ENCODE measurements around the gene LTBP3. TPM values are rescaled to one million over a fixed set of nuclear protein-coding genes. Genes with fewer than 3 reads are reported as not detected.
"Not testable (repeated sequence)": the region's sequence is repeated elsewhere in the genome, so short reads cannot be mapped to it uniquely, and the experiment has no call there.

Gene LTBP3
- total RNA-seq, 1 experiment from 2014 or later, result 4.2 TPM

GRCh38 chr11:65536412-65537295 lies 21.5 kb downstream of the LTBP3 start:
- no peak for DNase-seq (ENCODE audit: low spot score)

DNA sequence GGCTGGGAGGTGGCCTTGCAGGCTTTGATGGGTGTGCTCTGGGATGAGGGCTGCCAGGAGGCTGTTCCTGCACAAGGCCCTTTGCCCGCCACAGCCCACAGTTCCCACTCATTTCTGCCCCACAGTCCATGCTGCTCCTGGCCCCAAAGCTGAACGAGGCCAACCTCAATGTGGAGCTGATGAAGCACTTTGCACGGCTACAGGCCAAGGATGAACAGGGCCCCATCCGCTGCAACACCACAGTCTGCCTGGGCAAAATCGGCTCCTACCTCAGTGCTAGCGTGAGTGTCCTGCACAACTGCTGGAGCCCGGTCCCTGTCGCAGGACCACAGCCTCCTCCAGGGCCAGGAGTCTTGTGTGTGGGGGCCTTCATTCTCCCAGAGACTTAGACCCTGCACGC lies 23.1 kb downstream of the LTBP3 start:
- no peak for DNase-seq (ENCODE audit: low spot score)

GRCh38 chr11:65532388-65533064 lies 25.6 kb downstream of the LTBP3 start:
- no peak for DNase-seq (ENCODE audit: low spot score)

GRCh38 chr11:65530157-65530496 lies 28.0 kb downstream of the LTBP3 start:
- DNase-seq (ENCODE audit: low spot score), result no peak

DNA sequence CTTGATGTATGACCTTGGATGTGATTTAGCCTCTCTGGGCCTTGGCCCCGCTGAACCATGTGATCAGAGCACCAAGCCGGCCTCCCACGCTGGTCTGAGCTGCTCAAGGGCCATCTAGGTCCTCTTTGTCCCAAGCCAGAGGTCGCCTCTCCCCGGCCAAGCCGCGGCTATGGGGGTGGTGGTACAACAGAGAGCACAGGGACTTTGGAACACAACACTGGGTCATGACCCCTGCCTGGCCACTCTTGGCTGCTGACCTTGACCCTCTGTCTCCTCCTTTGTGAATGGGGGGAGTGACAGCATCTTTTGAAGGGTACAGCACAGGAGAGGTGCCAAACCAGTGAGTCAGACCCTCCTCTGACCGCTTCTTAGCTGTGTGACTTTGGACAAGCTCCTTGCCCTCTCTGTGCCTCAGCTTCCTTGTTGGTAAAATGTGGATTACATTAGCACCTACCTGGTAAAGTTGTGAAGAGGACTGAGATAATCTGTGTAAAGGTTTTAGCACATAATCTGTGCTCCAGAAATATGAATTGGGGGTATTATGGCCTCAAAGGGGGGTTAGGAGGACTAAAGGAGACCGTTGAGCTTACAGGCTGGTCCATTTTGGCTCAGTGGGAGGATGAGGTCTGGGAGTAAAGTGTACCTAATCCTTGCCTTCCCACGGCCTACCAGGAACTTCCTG lies 28.5 kb downstream of the LTBP3 start:
- DNase-seq (ENCODE audit: low spot score), result no peak

GRCh38 chr11:65528819-65529350 lies 29.3 kb downstream of the LTBP3 start:
- no peak for DNase-seq (ENCODE audit: low spot score)

GRCh38 chr11:65526744-65527143 lies 31.4 kb downstream of the LTBP3 start:
- DNase-seq (ENCODE audit: low spot score), result no peak

- no peak for DNase-seq (ENCODE audit: low spot score)
Observed at GRCh38 chr11:65525546-65526480, 32.3 kb downstream of the LTBP3 start.

- DNase-seq (ENCODE audit: low spot score), result no peak
Observed at GRCh38 chr11:65524741-65525545, 33.2 kb downstream of the LTBP3 start, which contains the start of gene SCYL1. Gene SCYL1 (plus strand): TSS chr11:65525083. CDS start chr11:65525154, 71 bp downstream.

- no peak for DNase-seq (ENCODE audit: low spot score)
Observed at GRCh38 chr11:65524014-65524740, 34.0 kb downstream of the LTBP3 start.

DNA sequence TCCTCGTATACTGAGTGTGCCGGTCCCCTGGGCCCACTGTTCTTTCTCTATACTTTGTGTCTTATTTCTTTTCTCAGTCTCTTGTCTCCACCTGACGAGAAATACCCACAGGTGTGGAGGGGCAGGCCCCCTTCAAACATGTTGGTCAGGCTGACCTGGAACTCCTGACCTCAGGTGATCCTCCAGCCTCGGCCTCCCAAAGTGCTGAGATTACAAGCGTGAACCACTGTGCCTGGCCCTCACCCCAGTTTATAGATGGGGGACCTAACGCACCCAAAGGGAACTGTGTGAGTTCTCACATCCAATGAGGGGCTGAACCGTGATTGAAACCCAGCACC lies 34.6 kb downstream of the LTBP3 start:
- not testable (repeated sequence) for DNase-seq (ENCODE audit: low spot score)

- DNase-seq (ENCODE audit: low spot score), result not testable (repeated sequence)
Observed at GRCh38 chr11:65522718-65523630, 35.2 kb downstream of the LTBP3 start.

DNA sequence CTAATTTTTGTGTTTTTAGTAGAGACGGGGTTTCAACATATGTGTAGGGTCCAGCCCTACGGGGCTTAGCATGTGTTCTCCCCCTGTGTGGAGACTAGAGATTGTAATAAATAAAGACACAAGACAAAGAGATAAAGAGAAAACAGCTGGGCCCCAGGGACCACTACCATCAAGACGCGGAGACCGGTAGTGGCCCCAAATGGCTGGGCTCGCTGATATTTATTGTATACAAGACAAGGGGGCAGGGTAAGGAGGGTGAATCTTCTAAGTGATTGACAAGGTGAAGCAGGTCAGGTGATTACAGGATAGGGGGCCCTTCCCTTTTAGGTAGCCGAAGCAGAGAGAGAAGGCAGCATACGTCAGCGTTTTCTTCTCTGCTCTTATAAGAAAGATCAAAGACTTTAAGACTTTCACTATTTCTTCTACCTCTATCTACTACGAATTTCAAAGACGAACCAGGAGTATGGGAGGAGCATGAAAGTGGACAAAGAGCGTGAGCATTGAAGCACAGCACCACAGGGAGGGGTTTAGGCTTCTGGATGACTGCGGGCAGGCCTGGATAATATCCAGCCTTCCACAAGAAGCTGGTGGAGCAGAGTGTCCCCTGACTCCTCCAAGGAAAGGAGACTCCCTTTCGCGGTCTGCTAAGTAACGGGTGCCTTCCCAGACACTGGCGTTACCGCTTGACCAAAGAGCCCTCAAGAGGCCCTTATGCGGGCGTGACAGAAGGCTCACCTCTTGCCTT lies 36.2 kb downstream of the LTBP3 start:
- not testable (repeated sequence) for DNase-seq (ENCODE audit: low spot score)

DNA sequence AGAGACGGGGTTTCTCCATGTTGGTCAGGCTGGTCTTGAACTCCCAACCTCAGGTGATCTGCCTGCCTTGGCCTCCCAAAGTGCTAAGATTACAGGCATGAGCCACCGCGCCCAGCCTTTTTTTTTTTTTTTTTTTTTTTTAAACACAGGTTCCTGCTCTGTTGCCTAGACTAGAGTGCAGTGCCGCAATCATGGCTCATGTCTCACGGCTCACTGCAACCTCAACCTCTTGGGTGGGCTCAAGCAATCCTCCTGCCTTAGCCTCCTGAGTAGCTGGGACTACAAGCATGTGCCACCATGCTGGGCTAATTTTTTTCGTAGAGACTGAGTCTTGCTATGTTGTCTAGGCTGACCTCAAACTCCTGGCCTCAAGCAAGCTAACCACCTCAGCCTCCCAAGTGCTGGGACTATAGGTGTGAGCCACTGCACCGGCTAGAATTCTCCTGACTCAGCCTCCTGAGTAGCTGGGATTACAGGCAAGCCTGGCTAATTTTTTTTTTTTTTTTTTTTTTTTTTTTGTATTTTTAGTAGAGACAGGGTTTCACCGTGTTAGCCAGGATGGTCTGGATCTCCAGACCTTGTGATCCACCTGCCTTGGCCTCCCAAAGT lies 39.1 kb downstream of the LTBP3 start:
- DNase-seq (ENCODE audit: low spot score), result not testable (repeated sequence)

GRCh38 chr11:65516135-65516968 lies 41.8 kb downstream of the LTBP3 start:
- no peak for DNase-seq (ENCODE audit: low spot score)

DNA sequence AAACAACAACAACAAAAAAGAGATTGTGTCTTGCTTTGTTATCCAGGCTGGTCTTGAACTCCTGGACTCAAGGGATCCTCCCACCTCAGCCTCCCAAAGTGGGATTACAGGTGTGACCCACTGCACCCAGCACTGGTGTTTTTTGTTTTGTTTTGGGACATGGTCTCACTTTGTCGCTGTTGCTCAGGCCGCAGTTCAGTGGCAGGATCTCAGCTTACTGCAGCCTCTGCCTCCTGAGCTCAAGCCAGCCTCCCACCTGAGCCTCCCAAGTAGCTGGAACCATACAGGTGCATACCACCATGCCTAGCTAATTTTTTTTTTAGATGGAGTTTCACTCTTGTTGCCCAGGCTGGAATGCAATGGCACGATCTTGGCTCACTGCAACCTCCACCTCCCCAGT lies 45.8 kb downstream of the LTBP3 start:
- DNase-seq (ENCODE audit: low spot score), result not testable (repeated sequence)
